HEK293T (cell line): ENCODE results near the gene EPS8L1.

ENCODE experiments used
- CTCF ChIA-PET: fragments of 350-600 bp; formaldehyde crosslinking; extraction: SDS; loops from one replicate; lab custom pipeline; 2021; ENCODE audit warnings: antibody characterized with exemption, inconsistent platforms; lab: Yijun Ruan, JAX
- POLR2A ChIA-PET: fragments of 350-600 bp; formaldehyde crosslinking; extraction: SDS; loops from one replicate; lab custom pipeline; 2020; ENCODE audit warnings: antibody characterized with exemption, inconsistent platforms; lab: Yijun Ruan, JAX
- DNase-seq: peaks from one replicate; pipeline ENCODE4 v3.0.0; 2012; ENCODE audit warnings: mixed read lengths; ENCODE audit errors: extremely low spot score
- ARNT ChIP-seq: fragments of 450-650 bp; IDR thresholded peaks from 2 replicates; pipeline ENCODE4 v1.6.1; 2017; ENCODE audit warnings: mild to moderate bottlenecking
- BHLHE40 ChIP-seq: fragments of 450-650 bp; IDR thresholded peaks from 2 replicates; pipeline ENCODE4 v1.6.1; 2016; ENCODE audit warnings: mild to moderate bottlenecking, moderate library complexity, borderline replicate concordance
- CTBP1 ChIP-seq: fragments of 450-650 bp; IDR thresholded peaks from 2 replicates; pipeline ENCODE4 v1.6.1; 2016; ENCODE audit warnings: borderline replicate concordance
- ELF4 ChIP-seq: fragments of 450-650 bp; IDR thresholded peaks from 2 replicates; pipeline ENCODE4 v1.6.1; 2017; ENCODE audit warnings: antibody characterized with exemption
- FOXA1 ChIP-seq: fragments of 450-650 bp; IDR thresholded peaks from 2 replicates; pipeline ENCODE4 v1.6.1; 2016; ENCODE audit warnings: mild to moderate bottlenecking
- FOXK2 ChIP-seq: fragments of 450-650 bp; IDR thresholded peaks from 2 replicates; pipeline ENCODE4 v1.6.1; 2016; ENCODE audit warnings: mild to moderate bottlenecking
- FOXM1 ChIP-seq: fragments of 450-650 bp; IDR thresholded peaks from 2 replicates; pipeline ENCODE4 v1.6.1; 2017; ENCODE audit warnings: mild to moderate bottlenecking, borderline replicate concordance
- HDGF ChIP-seq: fragments of 450-650 bp; IDR thresholded peaks from 2 replicates; pipeline ENCODE4 v1.6.1; 2017; ENCODE audit warnings: antibody characterized with exemption, borderline replicate concordance
- L3MBTL2 ChIP-seq: fragments of 450-650 bp; conservative IDR thresholded peaks from 2 replicates; pipeline ENCODE4 v1.6.1; 2016; ENCODE audit warnings: mild to moderate bottlenecking
- LEF1 ChIP-seq: fragments of 450-650 bp; IDR thresholded peaks from 2 replicates; pipeline ENCODE4 v1.6.1; 2017; ENCODE audit warnings: mild to moderate bottlenecking, borderline replicate concordance
- NFRKB ChIP-seq: fragments of 450-650 bp; IDR thresholded peaks from 2 replicates; pipeline ENCODE4 v1.6.1; 2016; ENCODE audit warnings: mild to moderate bottlenecking, moderate library complexity
- PKNOX1 ChIP-seq: fragments of 450-650 bp; IDR thresholded peaks from 2 replicates; pipeline ENCODE4 v1.6.1; 2016
- SP1 ChIP-seq: fragments of 450-650 bp; IDR thresholded peaks from 2 replicates; pipeline ENCODE4 v1.6.1; 2017
- SUZ12 ChIP-seq: fragments of 450-650 bp; IDR thresholded peaks from 2 replicates; pipeline ENCODE4 v1.6.1; 2016; ENCODE audit warnings: mild to moderate bottlenecking
- TARDBP ChIP-seq: fragments of 450-650 bp; IDR thresholded peaks from 2 replicates; pipeline ENCODE4 v1.6.1; 2016
- ZNF384 ChIP-seq: fragments of 450-650 bp; IDR thresholded peaks from 2 replicates; pipeline ENCODE4 v1.6.1; 2016

Gene EPS8L1

GRCh38 chr19:55044286-55044685 lies 31.4 kb upstream of the EPS8L1 start:
- TF ChIP-seq FOXK2 (no peak), ARNT (no peak), SP1 (no peak), ZNF384 (no peak), SUZ12 (no peak), BHLHE40 (no peak), HDGF (no peak), NFRKB (no peak), FOXM1 (no peak), PKNOX1 (no peak), TARDBP (no peak), L3MBTL2 (no peak), FOXA1 (no peak), CTBP1 (no peak), LEF1 (no peak), ELF4 (no peak)
- DNase-seq: no peak
- CTCF ChIA-PET: no interaction called here
- POLR2A ChIA-PET: no interaction called here

- TF ChIP-seq L3MBTL2: no peak
- CTCF ChIA-PET: no interaction called here
- POLR2A ChIA-PET: interaction anchor here (0.7 kb wide), 1 partner anchor 36 kb away, joined by 3 read pairs; no protein-coding TSS in a partner anchor
- DNase-seq: no peak
These were observed 30.6 kb upstream of the EPS8L1 start for GRCh38 chr19:55044771-55045716.

GRCh38 chr19:55046975-55047622 lies 28.6 kb upstream of the EPS8L1 start:
- ChIA-PET POLR2A (no interaction called here), CTCF (interaction anchor here (1.2 kb wide), 1 partner anchor 20 kb away, joined by 5 read pairs; no protein-coding TSS in a partner anchor)
- no peak for DNase-seq
- TF ChIP-seq ARNT (no peak), LEF1 (no peak), HDGF (no peak)

GRCh38 chr19:55047951-55048350 lies 27.7 kb upstream of the EPS8L1 start:
- ChIA-PET POLR2A (no interaction called here), CTCF (no interaction called here)
- no peak for DNase-seq

GRCh38 chr19:55048446-55048845 lies 27.2 kb upstream of the EPS8L1 start:
- CTCF ChIA-PET: no interaction called here
- POLR2A ChIA-PET: no interaction called here
- DNase-seq: no peak
- TF ChIP-seq BHLHE40: no peak
- TF ChIP-seq FOXA1: no peak
- no peak for TF ChIP-seq FOXK2
- no peak for TF ChIP-seq ZNF384

More at GRCh38 chr19:55047951-55048350, 27.7 kb upstream of the EPS8L1 start:
- TF ChIP-seq FOXK2 (no peak), BHLHE40 (no peak), ELF4 (no peak), TARDBP (no peak), FOXM1 (no peak), PKNOX1 (no peak), LEF1 (no peak), L3MBTL2 (no peak), SP1 (no peak), FOXA1 (no peak), SUZ12 (no peak), HDGF (no peak), NFRKB (no peak), CTBP1 (no peak), ZNF384 (no peak), ARNT (no peak)

- CTCF ChIA-PET: no interaction called here
These were observed 24.7 kb upstream of the EPS8L1 start for GRCh38 chr19:55050749-55051532.

More at GRCh38 chr19:55050749-55051532, 24.7 kb upstream of the EPS8L1 start:
- no peak for TF ChIP-seq NFRKB
- TF ChIP-seq SUZ12: no peak
- TF ChIP-seq CTBP1: no peak
- TF ChIP-seq HDGF: no peak
- no peak for TF ChIP-seq ZNF384
- TF ChIP-seq FOXA1: no peak
- no peak for TF ChIP-seq ARNT
- POLR2A ChIA-PET: interaction anchor here (1.2 kb wide), 1 partner anchor 12 kb away, joined by 3 read pairs; the partner anchor contains the start of gene RDH13
- no peak for DNase-seq
